ENCODE measurements around the gene KRT85.

DNA sequence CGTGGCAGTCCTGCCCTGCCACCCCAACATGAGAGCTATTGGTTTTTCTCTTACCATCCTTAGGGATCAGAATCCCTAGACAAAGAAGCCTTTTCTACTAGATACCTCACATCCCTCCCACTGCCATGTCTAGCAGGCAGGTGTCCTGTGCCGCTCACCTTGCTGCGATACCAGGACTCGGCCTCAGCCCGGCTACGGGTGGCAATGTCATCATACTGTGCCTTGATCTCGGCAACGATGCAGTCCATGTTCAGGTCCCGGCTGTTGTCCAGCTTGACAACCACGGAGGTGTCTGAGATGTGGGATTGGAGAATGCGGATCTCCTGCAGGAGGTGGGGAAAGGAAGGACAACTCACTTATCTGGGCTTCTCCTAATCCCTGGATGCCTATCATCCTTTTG lies 50.6 kb downstream of the KRT85 start:
- TF ChIP-seq, protein P1, sequence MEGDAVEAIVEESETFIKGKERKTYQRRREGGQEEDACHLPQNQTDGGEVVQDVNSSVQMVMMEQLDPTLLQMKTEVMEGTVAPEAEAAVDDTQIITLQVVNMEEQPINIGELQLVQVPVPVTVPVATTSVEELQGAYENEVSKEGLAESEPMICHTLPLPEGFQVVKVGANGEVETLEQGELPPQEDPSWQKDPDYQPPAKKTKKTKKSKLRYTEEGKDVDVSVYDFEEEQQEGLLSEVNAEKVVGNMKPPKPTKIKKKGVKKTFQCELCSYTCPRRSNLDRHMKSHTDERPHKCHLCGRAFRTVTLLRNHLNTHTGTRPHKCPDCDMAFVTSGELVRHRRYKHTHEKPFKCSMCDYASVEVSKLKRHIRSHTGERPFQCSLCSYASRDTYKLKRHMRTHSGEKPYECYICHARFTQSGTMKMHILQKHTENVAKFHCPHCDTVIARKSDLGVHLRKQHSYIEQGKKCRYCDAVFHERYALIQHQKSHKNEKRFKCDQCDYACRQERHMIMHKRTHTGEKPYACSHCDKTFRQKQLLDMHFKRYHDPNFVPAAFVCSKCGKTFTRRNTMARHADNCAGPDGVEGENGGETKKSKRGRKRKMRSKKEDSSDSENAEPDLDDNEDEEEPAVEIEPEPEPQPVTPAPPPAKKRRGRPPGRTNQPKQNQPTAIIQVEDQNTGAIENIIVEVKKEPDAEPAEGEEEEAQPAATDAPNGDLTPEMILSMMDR (IDR thresholded peaks at IDR 0.05 in 2 of 3, conservative IDR thresholded peaks at IDR 0.05 in 1 of 3; ENCODE audit: control insufficient read depth in 2 of 3, extremely low read depth in 1 of 3, insufficient read depth in 1 of 3, low read depth in 3 of 3, low read length in 3 of 3), result no peak
- no peak for TF ChIP-seq EP300 (IDR thresholded peaks at IDR 0.05; ENCODE audit: borderline replicate concordance in 1 of 2, control insufficient read depth in 1 of 2, low read depth in 2 of 2, low read length in 2 of 2)
- TF ChIP-seq, protein P2, sequence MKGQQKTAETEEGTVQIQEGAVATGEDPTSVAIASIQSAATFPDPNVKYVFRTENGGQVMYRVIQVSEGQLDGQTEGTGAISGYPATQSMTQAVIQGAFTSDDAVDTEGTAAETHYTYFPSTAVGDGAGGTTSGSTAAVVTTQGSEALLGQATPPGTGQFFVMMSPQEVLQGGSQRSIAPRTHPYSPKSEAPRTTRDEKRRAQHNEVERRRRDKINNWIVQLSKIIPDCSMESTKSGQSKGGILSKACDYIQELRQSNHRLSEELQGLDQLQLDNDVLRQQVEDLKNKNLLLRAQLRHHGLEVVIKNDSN (IDR thresholded peaks at IDR 0.05; ENCODE audit: borderline replicate concordance, extremely low read length, insufficient read depth, low read depth, low read length), result no peak
